Lower leg skin (tissue), 3 donors: ENCODE measurements around the gene ZMIZ2.

Experiments
- CTCF ChIP-seq, 3 donors: fragments of 450-650 bp; IDR thresholded peaks; one replicate each; pipeline ENCODE4 v1.5.1; 2016; ENCODE audit warnings: antibody characterized with exemption in 3 of 3, mild to moderate bottlenecking in 3 of 3, moderate library complexity in 2 of 3
- POLR2A ChIP-seq, 2 donors: fragments of 450-650 bp; IDR thresholded peaks; one replicate each; pipeline ENCODE4 v1.6.1; 2016 to 2017; ENCODE audit warnings: antibody characterized with exemption in 2 of 2, mild to moderate bottlenecking in 1 of 2, moderate library complexity in 1 of 2

DNA sequence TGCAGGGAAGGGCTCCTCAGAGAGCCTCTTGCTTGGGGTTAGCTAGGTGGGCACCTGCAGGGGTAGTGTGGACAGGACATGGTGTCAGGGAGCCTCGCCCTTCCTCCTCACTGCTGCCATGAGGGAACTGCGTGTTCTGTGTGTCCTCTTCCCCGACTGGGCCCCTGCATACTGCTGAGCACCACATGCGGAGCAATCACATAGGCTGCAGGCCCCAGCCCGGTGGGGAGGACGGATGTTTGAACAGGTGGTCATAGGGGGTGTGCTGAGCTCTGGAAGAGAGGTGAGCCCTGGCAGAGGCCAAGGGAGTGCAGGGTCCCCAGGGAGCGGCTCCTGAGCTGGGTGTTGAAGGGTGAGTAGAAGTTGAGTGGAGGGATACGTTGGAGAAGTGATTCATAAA is 48.3 kb upstream of the ZMIZ2 start:
- TF ChIP-seq CTCF (IDR thresholded peaks at IDR 0.05) (no peak), POLR2A (IDR thresholded peaks at IDR 0.05) (no peak)
